ENCODE measurements around the gene OCA2.
"Not testable (repeated sequence)": the region's sequence is repeated elsewhere in the genome, so short reads cannot be mapped to it uniquely, and the experiment has no call there.

Gene OCA2

GRCh38 chr15:28013480-28013879, 85.6 kb downstream of the OCA2 start:
- H3K9me3 ChIP-seq (ENCODE audit: control insufficient read depth, insufficient read depth, low read length) = peaks cover 4% of the 10 kb centered on the region
- H3K9ac ChIP-seq (ENCODE audit: low read depth, low read length) = no peak overlapping the region
- H3K36me3 ChIP-seq (ENCODE audit: insufficient read depth, low read length) = no peaks in the 10 kb centered on the region
- no peaks in the 10 kb centered on the region for H3K4me1 ChIP-seq (ENCODE audit: insufficient read depth, low read length)

- no peaks in the 10 kb centered on the region for H3K36me3 ChIP-seq (ENCODE audit: insufficient read depth, low read length)
- H3K9ac ChIP-seq (ENCODE audit: low read depth, low read length) = no peak overlapping the region
- H3K9me3 ChIP-seq (ENCODE audit: control insufficient read depth, insufficient read depth, low read length) = peaks cover 4% of the 10 kb centered on the region
- H3K4me1 ChIP-seq (ENCODE audit: insufficient read depth, low read length) = no peaks in the 10 kb centered on the region
Measured at GRCh38 chr15:28012231-28012630, 86.9 kb downstream of the OCA2 start.

DNA sequence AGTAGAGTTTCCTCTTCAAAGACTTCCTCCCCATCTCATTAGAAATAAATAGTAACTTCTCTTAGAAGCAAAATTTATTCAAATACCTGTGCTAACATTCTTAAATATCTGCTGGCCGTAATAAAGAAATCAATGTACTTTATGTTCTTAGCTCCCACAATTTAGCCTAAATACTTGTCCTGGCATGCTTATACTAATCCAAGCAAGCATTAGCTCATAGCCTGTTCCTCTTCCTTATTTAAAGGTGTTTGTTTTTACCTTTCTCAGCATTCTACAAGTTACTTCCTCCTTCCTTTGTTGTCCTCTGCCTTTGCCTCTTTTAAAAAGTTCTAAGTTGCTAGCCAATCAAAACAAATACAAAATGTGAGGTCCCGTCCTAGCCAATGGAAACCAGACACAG, 90.9 kb downstream of the OCA2 start:
- not testable (repeated sequence) for H3K9me3 ChIP-seq (ENCODE audit: control insufficient read depth, insufficient read depth, low read length); H3K36me3 ChIP-seq (ENCODE audit: insufficient read depth, low read length); H3K9ac ChIP-seq (ENCODE audit: low read depth, low read length); H3K4me1 ChIP-seq (ENCODE audit: insufficient read depth, low read length)

DNA sequence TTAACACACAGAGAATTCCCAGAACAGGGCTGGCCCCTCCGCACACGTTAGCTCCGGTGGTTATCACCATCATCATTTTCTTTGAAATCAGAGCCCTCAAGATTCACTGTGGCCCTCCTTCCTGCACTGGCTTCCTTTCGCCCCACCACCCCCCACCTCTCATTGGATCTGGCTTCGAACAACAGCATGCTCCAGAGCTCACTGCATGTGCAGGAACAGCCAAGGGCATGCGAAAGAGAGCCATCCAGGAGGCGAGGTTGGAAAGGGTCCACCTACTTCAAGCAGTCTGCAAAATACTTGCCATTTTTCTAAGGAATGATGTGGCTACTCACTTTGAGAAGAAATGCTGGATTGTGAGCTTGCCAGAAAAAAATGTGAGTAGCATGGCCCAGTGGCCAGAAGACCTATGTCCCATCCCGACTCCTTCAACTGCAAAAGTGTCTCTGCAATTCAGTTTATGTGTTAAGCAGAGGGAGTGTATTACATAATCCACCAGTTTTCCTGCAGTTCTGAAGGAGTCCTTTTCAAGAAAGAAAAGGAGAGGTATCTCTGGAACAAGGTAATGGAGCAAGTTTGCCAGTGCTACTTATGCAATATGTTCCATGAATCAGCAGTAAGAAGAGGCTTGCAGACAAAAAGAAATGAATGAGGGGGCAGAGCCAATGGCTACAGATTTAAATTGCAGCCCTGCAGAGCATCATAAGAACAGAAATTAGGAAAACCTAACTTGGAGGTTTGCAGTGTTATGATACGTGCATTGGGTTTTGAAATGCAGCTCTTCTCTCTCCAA, 92.8 kb downstream of the OCA2 start:
- H3K36me3 ChIP-seq (ENCODE audit: insufficient read depth, low read length) = no peaks in the 10 kb centered on the region
- H3K4me1 ChIP-seq (ENCODE audit: insufficient read depth, low read length) = no peaks in the 10 kb centered on the region
- no peak overlapping the region for H3K9ac ChIP-seq (ENCODE audit: low read depth, low read length)
- H3K9me3 ChIP-seq (ENCODE audit: control insufficient read depth, insufficient read depth, low read length) = peaks cover 4% of the 10 kb centered on the region

- H3K9me3 ChIP-seq (ENCODE audit: control insufficient read depth, insufficient read depth, low read length) = peaks cover 4% of the 10 kb centered on the region
Measured at GRCh38 chr15:28005004-28005527, 94.0 kb downstream of the OCA2 start.

GRCh38 chr15:28004143-28005003, 94.7 kb downstream of the OCA2 start:
- no peaks in the 10 kb centered on the region for H3K36me3 ChIP-seq (ENCODE audit: insufficient read depth, low read length)

More at GRCh38 chr15:28005004-28005527, 94.0 kb downstream of the OCA2 start:
- Histone ChIP-seq H3K36me3 (ENCODE audit: insufficient read depth, low read length) (no peaks in the 10 kb centered on the region), H3K9ac (ENCODE audit: low read depth, low read length) (no peak overlapping the region), H3K4me1 (ENCODE audit: insufficient read depth, low read length) (no peaks in the 10 kb centered on the region)

GRCh38 chr15:28003302-28004037, 95.6 kb downstream of the OCA2 start:
- H3K9ac ChIP-seq (ENCODE audit: low read depth, low read length) = no peak overlapping the region
- H3K4me1 ChIP-seq (ENCODE audit: insufficient read depth, low read length) = no peaks in the 10 kb centered on the region
- H3K36me3 ChIP-seq (ENCODE audit: insufficient read depth, low read length) = no peaks in the 10 kb centered on the region
- H3K9me3 ChIP-seq (ENCODE audit: control insufficient read depth, insufficient read depth, low read length) = no peaks in the 10 kb centered on the region

More at GRCh38 chr15:28004143-28005003, 94.7 kb downstream of the OCA2 start:
- H3K4me1 ChIP-seq (ENCODE audit: insufficient read depth, low read length) = no peaks in the 10 kb centered on the region
- peaks cover 4% of the 10 kb centered on the region for H3K9me3 ChIP-seq (ENCODE audit: control insufficient read depth, insufficient read depth, low read length)
- no peak overlapping the region for H3K9ac ChIP-seq (ENCODE audit: low read depth, low read length)

GRCh38 chr15:28002867-28003266, 96.2 kb downstream of the OCA2 start:
- Histone ChIP-seq H3K9me3 (ENCODE audit: control insufficient read depth, insufficient read depth, low read length) (no peaks in the 10 kb centered on the region), H3K36me3 (ENCODE audit: insufficient read depth, low read length) (no peaks in the 10 kb centered on the region), H3K9ac (ENCODE audit: low read depth, low read length) (no peak overlapping the region), H3K4me1 (ENCODE audit: insufficient read depth, low read length) (no peaks in the 10 kb centered on the region)

DNA sequence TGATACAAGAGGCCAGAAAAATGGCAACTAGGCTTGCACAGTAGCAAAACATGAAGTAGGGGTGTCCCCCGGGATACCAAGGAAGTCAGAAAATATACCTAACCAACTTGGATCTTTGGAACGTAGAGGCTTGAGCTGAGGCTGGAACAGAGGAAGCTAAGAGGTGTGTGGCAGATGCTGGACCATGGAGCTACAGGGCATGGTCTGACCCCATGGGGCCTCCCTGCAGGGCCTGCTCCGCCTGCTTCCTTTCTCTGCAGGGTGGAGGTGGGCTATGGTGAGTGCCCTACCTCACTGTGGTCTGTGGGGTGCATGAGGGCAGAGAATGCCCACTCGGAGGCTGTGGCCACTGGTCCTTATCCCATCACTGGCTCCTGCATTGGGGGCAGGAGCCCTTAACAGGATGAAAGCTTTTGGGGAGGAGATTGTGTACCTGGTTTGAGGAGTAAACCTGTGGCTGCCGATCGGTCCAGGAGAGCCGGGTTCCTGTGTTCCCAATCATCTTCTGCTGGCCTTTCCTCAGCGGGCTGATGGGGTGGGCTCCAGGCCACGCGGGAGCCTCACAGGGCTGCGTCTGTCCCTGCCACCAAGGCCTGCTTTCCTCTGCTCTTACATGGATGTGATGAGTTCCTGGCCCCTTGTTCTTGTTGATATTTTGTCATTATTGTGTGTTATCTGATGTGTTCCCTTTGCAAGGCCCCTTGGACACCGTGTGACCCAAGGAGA, 96.8 kb downstream of the OCA2 start:
- Histone ChIP-seq H3K4me1 (ENCODE audit: insufficient read depth, low read length) (no peaks in the 10 kb centered on the region), H3K9ac (ENCODE audit: low read depth, low read length) (no peak overlapping the region), H3K36me3 (ENCODE audit: insufficient read depth, low read length) (no peaks in the 10 kb centered on the region), H3K9me3 (ENCODE audit: control insufficient read depth, insufficient read depth, low read length) (no peaks in the 10 kb centered on the region)

DNA sequence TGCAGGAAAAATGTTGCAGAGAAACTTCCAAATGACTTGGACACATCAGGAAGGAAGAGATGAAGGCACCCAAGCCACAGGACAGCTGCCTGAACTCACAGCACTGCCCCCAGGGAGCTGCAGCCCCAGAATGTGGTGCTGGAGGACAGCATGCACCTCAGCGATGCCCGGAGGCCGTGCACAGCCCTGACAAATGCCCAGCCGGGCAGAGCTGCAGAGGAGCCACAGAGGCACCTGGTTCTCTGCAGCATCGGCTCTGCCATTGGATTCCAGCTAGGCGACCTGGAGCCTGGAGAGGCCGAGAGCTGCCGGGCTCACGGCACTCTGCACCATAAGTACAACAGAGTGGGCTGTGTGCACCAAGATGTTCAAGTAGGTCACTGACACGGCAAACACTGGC, 97.5 kb downstream of the OCA2 start:
- H3K36me3 ChIP-seq (ENCODE audit: insufficient read depth, low read length) = no peaks in the 10 kb centered on the region
- no peaks in the 10 kb centered on the region for H3K9me3 ChIP-seq (ENCODE audit: control insufficient read depth, insufficient read depth, low read length)
- H3K9ac ChIP-seq (ENCODE audit: low read depth, low read length) = no peak overlapping the region
- no peaks in the 10 kb centered on the region for H3K4me1 ChIP-seq (ENCODE audit: insufficient read depth, low read length)

DNA sequence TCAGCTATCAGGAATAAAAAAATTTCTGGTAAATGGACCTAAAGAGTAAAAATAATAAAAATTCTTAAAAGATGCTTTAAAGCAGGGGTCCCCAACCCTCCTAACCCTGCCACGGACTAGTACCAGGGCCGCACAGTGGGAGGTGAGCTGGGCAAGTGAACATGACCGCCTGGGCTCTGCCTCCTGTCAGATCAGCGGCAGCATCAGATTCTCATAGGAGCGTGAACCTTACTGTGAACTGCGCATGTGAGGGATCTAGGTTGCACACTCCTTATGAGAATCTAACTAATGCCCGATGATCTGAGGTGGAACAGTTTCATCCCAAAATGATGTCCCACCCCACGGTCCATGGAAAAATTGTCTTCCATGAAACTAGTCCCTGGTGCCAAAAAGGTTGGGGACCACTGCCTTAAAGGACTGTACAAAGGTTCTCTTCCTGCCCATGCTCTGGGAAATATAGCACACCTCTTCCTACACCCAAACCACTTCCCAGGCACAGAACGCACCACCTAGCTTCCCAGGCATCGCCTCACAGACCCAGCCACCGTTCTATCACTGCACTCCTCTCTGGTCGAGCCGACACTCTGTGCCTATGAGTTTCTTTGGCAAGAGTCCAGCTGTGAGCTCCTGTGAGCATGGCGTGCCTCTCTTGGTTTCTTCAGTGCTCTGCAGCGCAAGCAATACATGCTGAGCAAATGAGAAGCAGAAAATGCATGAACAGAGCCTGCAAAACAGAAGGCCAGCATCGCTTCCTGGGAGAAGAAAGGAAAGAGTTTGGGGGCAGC, 104.9 kb downstream of the OCA2 start:
- H3K36me3 ChIP-seq (ENCODE audit: insufficient read depth, low read length) = no peaks in the 10 kb centered on the region
- no peaks in the 10 kb centered on the region for H3K9me3 ChIP-seq (ENCODE audit: control insufficient read depth, insufficient read depth, low read length)
- H3K9ac ChIP-seq (ENCODE audit: low read depth, low read length) = no peak overlapping the region
- no peaks in the 10 kb centered on the region for H3K4me1 ChIP-seq (ENCODE audit: insufficient read depth, low read length)

DNA sequence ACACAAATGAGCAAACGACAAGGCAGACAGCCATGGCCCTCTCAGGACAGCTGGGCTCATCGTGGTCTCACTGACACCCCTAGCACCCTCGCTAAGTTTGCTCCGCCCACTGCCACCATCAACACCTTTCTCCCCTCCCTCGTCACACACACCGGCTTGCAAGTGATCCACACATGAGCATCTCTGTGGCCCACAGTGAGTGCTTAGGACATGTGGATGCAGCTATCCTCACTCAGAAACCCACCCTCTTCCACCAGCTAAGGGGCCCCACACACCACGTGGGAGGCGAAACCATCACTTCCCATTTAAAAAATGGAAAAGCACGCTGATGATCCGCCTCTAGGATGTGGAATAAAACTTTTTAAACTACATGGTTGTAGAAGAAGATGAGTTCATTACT, 105.6 kb downstream of the OCA2 start:
- Histone ChIP-seq H3K36me3 (ENCODE audit: insufficient read depth, low read length) (no peaks in the 10 kb centered on the region), H3K9ac (ENCODE audit: low read depth, low read length) (no peak overlapping the region), H3K9me3 (ENCODE audit: control insufficient read depth, insufficient read depth, low read length) (no peaks in the 10 kb centered on the region), H3K4me1 (ENCODE audit: insufficient read depth, low read length) (no peaks in the 10 kb centered on the region)

Measured in ES-I3 (cell line).